ENCODE data around the gene ADAT1.

GRCh38 chr16:75632857-75633256 lies 9.8 kb upstream of the ADAT1 start:
- TF ChIP-seq CTCF (IDR thresholded peaks at IDR 0.05) (no peak), POLR2A (IDR thresholded peaks at IDR 0.05) (no peak), POLR2AphosphoS5 (IDR thresholded peaks at IDR 0.05) (no peak)

Measured in breast epithelium (tissue), 3 donors.